Endothelial cell of umbilical vein (primary cell): ENCODE data around the gene PRMT1. TPM values are rescaled to one million over a fixed set of nuclear protein-coding genes. Genes with fewer than 3 reads are reported as not detected.

Source experiments
- BruUV-seq: library from RNA; stranded (reverse); fragments of 400-500 nt; replicated peaks from 2 replicates; lab custom pipeline; 2021; lab: Mats Ljungman, UMichigan
- CTCF ChIA-PET: fragments of 300-600, 350-600 bp; sonication (Branson Sonifier 250); formaldehyde crosslinking; loops from one replicate; lab custom pipeline; 2021; ENCODE audit warnings: antibody characterized with exemption, inconsistent platforms; lab: Charles Lee
- POLR2A ChIA-PET: fragments of 300-600, 350-600 bp; sonication (Branson Sonifier 250); formaldehyde crosslinking; loops from one replicate; lab custom pipeline; 2021; ENCODE audit warnings: antibody characterized with exemption, inconsistent platforms; lab: Charles Lee
- DNase-seq: peaks from one replicate; pipeline ENCODE4 v3.0.0-alpha.2; 2011; ENCODE audit warnings: low read depth, low spot score
- FAIRE-seq: peaks from 2 replicates; lab custom pipeline; 2011; peaks lifted over from hg19 to GRCh38; lab: Jason Lieb, UNC
- H2AFZ ChIP-seq: 2 replicates; pipeline ENCODE4 v1.6.0; 2012; ENCODE audit warnings: low read depth, low read length, control low read depth, inconsistent platforms
- H3K27ac ChIP-seq: 2 replicates; pipeline ENCODE4 v1.5.1; 2011; ENCODE audit warnings: low read depth, mild to moderate bottlenecking, control low read depth, low read length, moderate library complexity; ENCODE audit not compliant: insufficient read depth
- H3K27me3 ChIP-seq, 2 experiments: 2 replicates each; pipeline versions ENCODE4 v1.6.0 to v1.6.1; 2011; ENCODE audit warnings: low read length in 2 of 2, mixed read lengths in 1 of 2; ENCODE audit not compliant: control insufficient read depth in 2 of 2, insufficient read depth in 2 of 2
- H3K36me3 ChIP-seq, 2 experiments: 2 replicates in 1 of 2; 3 replicates in 1 of 2; pipeline ENCODE4 v1.5.1; 2011; ENCODE audit warnings: low read length in 2 of 2, mild to moderate bottlenecking in 1 of 2, moderate library complexity in 1 of 2; ENCODE audit not compliant: control insufficient read depth in 2 of 2, insufficient read depth in 2 of 2; ENCODE audit errors: extremely low read depth in 1 of 2
- H3K4me1 ChIP-seq: 3 replicates; pipeline ENCODE4 v1.5.1; 2011; ENCODE audit warnings: mild to moderate bottlenecking, low read length; ENCODE audit not compliant: control insufficient read depth, insufficient read depth; ENCODE audit errors: extremely low read depth
- H3K4me2 ChIP-seq: 2 replicates; pipeline ENCODE4 v1.6.1; 2011; ENCODE audit warnings: low read length, control low read depth, mixed read lengths; ENCODE audit not compliant: insufficient read depth
- H3K4me3 ChIP-seq, 3 experiments: fragments of 200-600 bp in 1 of 3; sonication (generic), shearing (Covaris generic) in 1 of 3; replicated peaks in 1 of 3; 2 replicates each; pipeline ENCODE4 v1.5.1; 2011 to 2016; ENCODE audit warnings: control low read depth in 3 of 3, low read length in 3 of 3, mild to moderate bottlenecking in 2 of 3, inconsistent platforms in 1 of 3, low read depth in 1 of 3, moderate library complexity in 1 of 3; ENCODE audit not compliant: insufficient read depth in 1 of 3
- H3K79me2 ChIP-seq: 2 replicates; pipeline ENCODE4 v1.6.0; 2012; ENCODE audit warnings: low read length, inconsistent platforms; ENCODE audit not compliant: control insufficient read depth, insufficient read depth
- H3K9ac ChIP-seq: replicated peaks from 2 replicates; pipeline ENCODE3; 2011; ENCODE audit warnings: low read length, control low read depth; ENCODE audit not compliant: insufficient read depth; ENCODE audit errors: extremely low read depth
- H3K9me1 ChIP-seq: replicated peaks from 3 replicates; pipeline ENCODE4 v1.6.0; 2011; ENCODE audit warnings: mild to moderate bottlenecking, low read length; ENCODE audit not compliant: control insufficient read depth, insufficient read depth; ENCODE audit errors: extremely low read depth
- H3K9me3 ChIP-seq: replicated peaks from 2 replicates; pipeline ENCODE4 v1.5.1; 2012; ENCODE audit warnings: low read length, inconsistent platforms; ENCODE audit not compliant: control insufficient read depth, insufficient read depth
- H4K20me1 ChIP-seq: replicated peaks from 2 replicates; pipeline ENCODE3; 2011; ENCODE audit warnings: mild to moderate bottlenecking, low read length; ENCODE audit not compliant: control insufficient read depth, insufficient read depth; ENCODE audit errors: extremely low read depth
- EZH2 ChIP-seq: IDR thresholded peaks from 2 replicates; pipeline ENCODE4 v1.6.1; 2012; ENCODE audit warnings: borderline replicate concordance, low read depth, mild to moderate bottlenecking, moderate library complexity, low read length, inconsistent platforms; ENCODE audit not compliant: severe bottlenecking
- FOS ChIP-seq: IDR thresholded peaks from 2 replicates; pipeline ENCODE4 v1.6.1; 2011; ENCODE audit warnings: mild to moderate bottlenecking, low read length, moderate library complexity, borderline replicate concordance; ENCODE audit not compliant: insufficient read depth
- GATA2 ChIP-seq: IDR thresholded peaks from 2 replicates; pipeline ENCODE4 v1.7.0; 2011; ENCODE audit warnings: low read depth, mild to moderate bottlenecking, moderate library complexity, mixed read lengths, low read length; ENCODE audit not compliant: insufficient read length, insufficient read depth
- JUN ChIP-seq: IDR thresholded peaks from 2 replicates; pipeline ENCODE4 v1.6.1; 2011; ENCODE audit warnings: borderline replicate concordance, low read depth; ENCODE audit not compliant: insufficient read length, insufficient read depth
- MYC ChIP-seq: IDR thresholded peaks from one replicate; pipeline ENCODE4 v1.6.1; 2011; ENCODE audit warnings: mild to moderate bottlenecking, low read depth, low read length
- POLR2A ChIP-seq: IDR thresholded peaks from 2 replicates; pipeline ENCODE4 v1.6.1; 2012; ENCODE audit warnings: low read depth, mild to moderate bottlenecking, control low read depth, low read length
- POLR2AphosphoS5 ChIP-seq: IDR thresholded peaks from 2 replicates; pipeline ENCODE4 v1.6.1; 2012; ENCODE audit warnings: low read depth, mild to moderate bottlenecking, control low read depth, low read length, moderate library complexity; ENCODE audit not compliant: insufficient read depth
- dilution Hi-C: fragments of 300-500 bp; cut with MboI; formaldehyde crosslinking; loops from one replicate; pipeline ENCODE4 v1.15.0; 2019; ENCODE audit warnings: low sequenced_read_pairs; ENCODE audit not compliant: extremely low pct_ligation_motif_present
- intact Hi-C: fragments of 100-400 bp; cut with micrococcal nuclease; formaldehyde crosslinking; loops from one replicate; pipeline ENCODE4 v1.10.0; 2022
- polyA plus RNA-seq, 4 experiments: library from polyadenylated mRNA; depleted of rRNA in 3 of 4; stranded (reverse) in 3 of 4; unstranded in 1 of 4; fragments of >200 nt; gene quantifications; 2 replicates each; pipeline versions ENCODE4 v1.2.1 to v1.2.3, GENCODE V29; 2011 to 2012; ENCODE audit warnings: missing spikeins in 1 of 4
- total RNA-seq: library from RNA; stranded (reverse); gene quantifications from 2 replicates; pipeline ENCODE4 v1.2.3, GENCODE V29; 2021
- TF ChIP-seq, protein P1 (sequence below): IDR thresholded peaks from 2 replicates; pipeline ENCODE4 v1.6.1; 2011; ENCODE audit not compliant: insufficient read depth, insufficient read length
- TF ChIP-seq, protein P2 (sequence below), 2 donors: IDR thresholded peaks; 1 replicate in 1 of 2; 2 replicates in 1 of 2; pipeline ENCODE4 v1.5.1; 2011; ENCODE audit warnings: low read length in 2 of 2, mild to moderate bottlenecking in 2 of 2, moderate library complexity in 2 of 2, control low read depth in 1 of 2, inconsistent platforms in 1 of 2, low read depth in 1 of 2; ENCODE audit not compliant: insufficient read depth in 1 of 2; ENCODE audit errors: extremely low read depth in 1 of 2

Gene PRMT1
- total and polyA plus RNA-seq, 2 donors (not counting 3 experiments of a cell fraction or from before 2014, with no cell fraction given) = 242 to 542 TPM

- H3K9me1 ChIP-seq = no peaks in the 10 kb centered on the region
- POLR2A ChIA-PET = no interaction called here
These were observed 41.4 kb downstream of the PRMT1 start for GRCh38 chr19:49718511-49718910.

DNA sequence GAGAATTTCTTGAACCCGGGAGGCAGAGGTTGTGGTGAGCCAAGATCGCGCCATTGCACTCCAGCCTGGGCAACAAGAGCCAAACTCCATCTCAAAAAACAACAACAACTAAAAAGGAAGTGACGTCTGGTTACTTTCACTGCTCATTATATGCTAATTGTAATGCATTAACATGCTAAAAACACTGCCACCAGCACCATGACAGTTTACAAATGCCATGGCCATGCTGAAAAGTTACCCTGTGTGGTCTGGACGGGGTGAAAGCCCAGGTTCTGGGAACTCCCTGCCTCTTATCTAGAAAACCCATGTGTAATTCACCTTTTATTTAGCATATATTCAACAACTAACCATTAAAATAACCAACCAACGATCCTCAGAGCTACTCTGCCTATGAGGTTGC is 41.9 kb downstream of the PRMT1 start:
- ChIA-PET CTCF (interaction anchor here (1.1 to 2.1 kb wide), 3 partner anchors 15 to 17 kb away, joined by 3 to 8 read pairs (median 6); no protein-coding TSS in a partner anchor), POLR2A (no interaction called here)
- Histone ChIP-seq H2AFZ (no peak overlapping the region), H3K36me3 (no peaks in the 10 kb centered on the region), H3K9ac (no peak overlapping the region), H3K4me2 (no peak overlapping the region), H4K20me1 (no peaks in the 10 kb centered on the region), H3K27ac (no peak overlapping the region), H3K27me3 (no peaks in the 10 kb centered on the region), H3K79me2 (no peaks in the 10 kb centered on the region), H3K9me3 (no peaks in the 10 kb centered on the region), H3K9me1 (no peaks in the 10 kb centered on the region), H3K4me1 (no peaks in the 10 kb centered on the region), H3K4me3 (no peak overlapping the region)
- dilution Hi-C loops (no loop called here), intact Hi-C loops (no loop called here)
- BruUV-seq = no TSS peak
- no peak for DNase-seq
- FAIRE-seq = no peak
- TF ChIP-seq, protein P1, sequence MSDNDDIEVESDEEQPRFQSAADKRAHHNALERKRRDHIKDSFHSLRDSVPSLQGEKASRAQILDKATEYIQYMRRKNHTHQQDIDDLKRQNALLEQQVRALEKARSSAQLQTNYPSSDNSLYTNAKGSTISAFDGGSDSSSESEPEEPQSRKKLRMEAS = no peak
- TF ChIP-seq FOS (no peak), POLR2A (no peak), POLR2AphosphoS5 (no peak), GATA2 (no peak), MYC (no peak), EZH2 (no peak), JUN (no peak)
- TF ChIP-seq, protein P2, sequence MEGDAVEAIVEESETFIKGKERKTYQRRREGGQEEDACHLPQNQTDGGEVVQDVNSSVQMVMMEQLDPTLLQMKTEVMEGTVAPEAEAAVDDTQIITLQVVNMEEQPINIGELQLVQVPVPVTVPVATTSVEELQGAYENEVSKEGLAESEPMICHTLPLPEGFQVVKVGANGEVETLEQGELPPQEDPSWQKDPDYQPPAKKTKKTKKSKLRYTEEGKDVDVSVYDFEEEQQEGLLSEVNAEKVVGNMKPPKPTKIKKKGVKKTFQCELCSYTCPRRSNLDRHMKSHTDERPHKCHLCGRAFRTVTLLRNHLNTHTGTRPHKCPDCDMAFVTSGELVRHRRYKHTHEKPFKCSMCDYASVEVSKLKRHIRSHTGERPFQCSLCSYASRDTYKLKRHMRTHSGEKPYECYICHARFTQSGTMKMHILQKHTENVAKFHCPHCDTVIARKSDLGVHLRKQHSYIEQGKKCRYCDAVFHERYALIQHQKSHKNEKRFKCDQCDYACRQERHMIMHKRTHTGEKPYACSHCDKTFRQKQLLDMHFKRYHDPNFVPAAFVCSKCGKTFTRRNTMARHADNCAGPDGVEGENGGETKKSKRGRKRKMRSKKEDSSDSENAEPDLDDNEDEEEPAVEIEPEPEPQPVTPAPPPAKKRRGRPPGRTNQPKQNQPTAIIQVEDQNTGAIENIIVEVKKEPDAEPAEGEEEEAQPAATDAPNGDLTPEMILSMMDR (IDR thresholded peaks at IDR 0.05; ENCODE audit: extremely low read depth in 1 of 2, insufficient read depth in 1 of 2, low read depth in 1 of 2, low read length in 2 of 2) = no peak

More at GRCh38 chr19:49718511-49718910, 41.4 kb downstream of the PRMT1 start:
- no peak overlapping the region for H3K4me3 ChIP-seq
- no TSS peak for BruUV-seq
- H3K9me3 ChIP-seq = no peaks in the 10 kb centered on the region
- FAIRE-seq = no peak
- H3K27me3 ChIP-seq = no peaks in the 10 kb centered on the region
- H3K9ac ChIP-seq = no peak overlapping the region
- H3K79me2 ChIP-seq = no peaks in the 10 kb centered on the region
- TF ChIP-seq FOS (no peak), JUN (no peak)
- TF ChIP-seq, protein P2 (IDR thresholded peaks at IDR 0.05; ENCODE audit: extremely low read depth in 1 of 2, insufficient read depth in 1 of 2, low read depth in 1 of 2, low read length in 2 of 2) = no peak
- TF ChIP-seq, protein P1 = no peak
- intact Hi-C loops (no loop called here), dilution Hi-C loops (no loop called here)
- CTCF ChIA-PET = interaction anchor here (0.9 to 2.1 kb wide), 6 partner anchors 9 to 38 kb away, joined by 4 to 9 read pairs (median 6); no protein-coding TSS in a partner anchor
- H4K20me1 ChIP-seq = no peaks in the 10 kb centered on the region
- H2AFZ ChIP-seq = no peak overlapping the region
- H3K4me1 ChIP-seq = no peaks in the 10 kb centered on the region
- peaks cover 0 to 1% of the 10 kb centered on the region in 2 experiments for H3K36me3 ChIP-seq
- H3K27ac ChIP-seq = no peak overlapping the region
- H3K4me2 ChIP-seq = no peak overlapping the region
- DNase-seq = no peak
